Pancreas (tissue), 10 donors: ENCODE results near the gene NDUFA8. TPM values are rescaled to one million over a fixed set of nuclear protein-coding genes. Genes with fewer than 3 reads are reported as not detected.

ENCODE experiments used
- ATAC-seq, 4 donors: fragments of 200-7000 bp; cut with Tn5 transposase; one replicate each; pipeline versions ENCODE4 v1.8.0 to v1.9.1; 2020; ENCODE audit warnings: mild to moderate bottlenecking in 4 of 4, moderate library complexity in 4 of 4
- DNase-seq, 6 donors: peaks; one replicate each; pipeline ENCODE4 v3.0.0-alpha.2; 2020
- FAIRE-seq: peaks from 2 replicates; lab custom pipeline; 2012; peaks lifted over from hg19 to GRCh38; lab: Jason Lieb, UNC
- H3K27ac ChIP-seq, 4 donors: fragments of 200-600 bp; sonication (generic); 1 replicate in 3 of 4; 2 replicates in 1 of 4; pipeline versions ENCODE4 v1.5.0 to v1.8.0; 2020
- H3K27me3 ChIP-seq, 4 donors: fragments of 200-600 bp; one replicate each; pipeline ENCODE4 v1.8.0; 2021
- H3K36me3 ChIP-seq, 3 donors: fragments of 200-600 bp; sonication (generic) in 1 of 3; one replicate each; pipeline versions ENCODE4 v1.5.0 to v1.8.0; 2020 to 2021
- H3K4me1 ChIP-seq, 3 donors: fragments of 200-600 bp; one replicate each; pipeline ENCODE4 v1.8.0; 2021
- H3K4me3 ChIP-seq, 4 donors: fragments of 200-600 bp; sonication (generic) in 2 of 4; one replicate each; pipeline versions ENCODE4 v1.5.0 to v1.8.0; 2020 to 2021
- H3K9me3 ChIP-seq, 4 donors: fragments of 200-600 bp; one replicate each; pipeline ENCODE4 v1.8.0; 2021
- CTCF ChIP-seq, 4 donors: fragments of 200-600 bp; sonication (generic) in 3 of 4; IDR thresholded peaks; one replicate each; pipeline versions ENCODE4 v1.5.0 to v1.8.0; 2021; ENCODE audit warnings: antibody characterized with exemption in 4 of 4
- WGBS, 2 donors: extraction: QIAGEN DNeasy Blood & Tissue Kit; methylation state at CpG; one replicate each; pipeline ENCODE4 v1.1.7; 2013; 5-methylcytosine and 5-hydroxymethylcytosine counted together
- intact Hi-C, 3 donors: fragments of 100-400 bp; cut with DNase I; formaldehyde crosslinking; loops; one replicate each; pipeline versions ENCODE4 v1.11.1 to v1.14.2; 2022
- polyA plus RNA-seq, 2 donors: library from polyadenylated mRNA; stranded (reverse); fragments of 200-250 nt; gene quantifications; one replicate each; pipeline ENCODE4 v1.2.3, GENCODE V29; 2013
- total RNA-seq, 6 donors: library from RNA; stranded (reverse); fragmentation: NEBNext Ultra II Directional in 4 of 6; extraction: Animal tissue kit (Norgen Biotek cat#: 25700) in 4 of 6; gene quantifications; one replicate each; pipeline versions ENCODE4 v1.2.1 to v1.2.4, GENCODE V29; 2021 to 2023
- donor health status: healthy with polysubstance abuse.
- donor health status: DM: no; HTN: no; CAD: no; lungs with moderate emphysema.
- donor health status: DM: no; HTN: no; CAD: no.
- donor health status: control.
- donor health status: control.
- donor health status: Bipolar disorder and iron deficiency.
- donor health status: DM: yes; HTN: yes; CAD: no.
- donor health status: DM: no; HTN: no; CAD: no.
- donor health status: DM: no; HTN: no; CAD: no.
- donor health status: DM: yes; HTN: yes; CAD: no.

NDUFA8 gene
- 10 to 100 TPM; 10.7 to 21.7 (median 13.3) TPM for total RNA-seq
- polyA plus RNA-seq, result 10 to 100 TPM; 29.1 to 37.3 TPM

DNA sequence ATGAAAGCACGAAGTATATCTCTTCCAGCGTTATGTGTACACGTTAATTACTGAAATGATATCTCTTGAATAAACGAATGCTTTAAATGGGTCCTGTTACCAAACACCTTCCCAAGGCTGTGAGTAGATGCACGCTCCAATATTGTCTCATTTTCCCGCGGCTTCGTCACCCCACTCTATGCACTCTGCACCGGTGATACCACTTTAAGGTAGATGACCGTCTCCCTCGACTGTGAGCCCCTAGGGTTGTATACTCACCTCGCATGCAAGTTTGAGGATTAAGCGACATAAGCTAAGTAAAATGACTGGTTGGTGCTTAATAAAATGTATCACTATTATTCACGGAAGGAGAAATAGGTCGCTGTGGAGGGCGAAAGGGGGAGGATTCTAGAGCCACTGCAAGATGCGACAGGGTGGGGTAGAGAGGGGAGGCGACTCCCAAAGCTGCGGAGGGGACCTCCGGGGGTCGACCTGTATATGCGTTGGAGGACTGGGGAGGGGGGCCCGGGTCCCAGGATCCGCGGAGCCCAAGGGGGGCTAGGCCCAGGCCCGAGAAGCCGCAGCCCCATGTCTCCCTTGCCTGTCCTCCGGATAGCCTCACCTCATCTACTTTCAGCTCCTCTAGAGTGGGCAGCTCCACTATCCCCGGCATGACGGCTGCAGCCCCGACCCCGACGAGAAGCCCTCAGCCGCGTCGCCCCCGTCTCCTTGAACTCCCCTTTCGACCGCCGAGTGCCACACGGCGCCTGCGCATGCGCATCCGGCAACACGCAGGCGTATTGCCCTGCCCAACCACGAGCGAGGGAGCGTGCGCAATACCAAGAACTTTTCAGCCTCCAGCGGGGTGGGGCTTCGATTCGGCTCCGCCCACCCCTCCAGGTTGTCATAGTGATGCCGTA lies at the start of gene NDUFA8, which contains the start of gene MORN5:
Gene NDUFA8, minus strand, starts transcription at position 754 of the 899 bp plus-strand sequence. Its CDS starts 102 bp downstream, at position 652.
Gene MORN5, plus strand, starts transcription at position 883 of the 899 bp plus-strand sequence. CDS start 65 bp downstream, outside the sequence.
- FAIRE-seq, result peak; percentile 73

GRCh38 chr9:122207096-122207495 lies 47.5 kb upstream of the NDUFA8 start:
- WGBS, 2 donors, result 40 to 45% methylated on average over 9 of the region's 9 CpGs
- no peaks in the 10 kb centered on the region for H3K36me3 ChIP-seq
- no peak for TF ChIP-seq CTCF (IDR thresholded peaks at IDR 0.05)
- FAIRE-seq (no peak), ATAC-seq (no peak), DNase-seq (peak in 1 of 6 donors; percentile 25)
- H3K27me3 ChIP-seq, result no peaks in the 10 kb centered on the region
- H3K4me3 ChIP-seq, result no peak overlapping the region
- H3K4me1 ChIP-seq, result no peaks in the 10 kb centered on the region
- H3K9me3 ChIP-seq, result no peaks in the 10 kb centered on the region
- intact Hi-C loops, result no loop called here
- H3K27ac ChIP-seq, result no peak overlapping the region

More for the DNA sequence above, at the start of gene NDUFA8, which contains the start of gene MORN5:
- WGBS, 2 donors, result 0 to 1% methylated on average over 54 to 56 of the region's 56 CpGs
- no peaks in the 10 kb centered on the region for H3K36me3 ChIP-seq
- H3K27ac ChIP-seq, result peak within 1 kb of the TSS; percentile 64 to 78 (median 71)
- no peaks in the 10 kb centered on the region for H3K9me3 ChIP-seq
- no peak for TF ChIP-seq CTCF (IDR thresholded peaks at IDR 0.05)
- DNase-seq (peak; percentile 94 to 99 (median 98)), ATAC-seq (peak; percentile 99 to 100 (median 99))
- intact Hi-C loops, result no loop called here
- H3K27me3 ChIP-seq, result no peaks in the 10 kb centered on the region
- peak within 1 kb of the TSS; percentile 72 to 94 (median 83) for H3K4me3 ChIP-seq
- peaks cover 3 to 16% (median 8%) of the 10 kb centered on the region in 3 donors for H3K4me1 ChIP-seq

- no peaks in the 10 kb centered on the region for H3K27me3 ChIP-seq
- H3K36me3 ChIP-seq, result no peaks in the 10 kb centered on the region
- no peaks in the 10 kb centered on the region for H3K4me1 ChIP-seq
- H3K4me3 ChIP-seq, result no peak overlapping the region
- no peaks in the 10 kb centered on the region for H3K9me3 ChIP-seq
- TF ChIP-seq CTCF (IDR thresholded peaks at IDR 0.05), result no peak
- no peak overlapping the region for H3K27ac ChIP-seq
- no peak for FAIRE-seq
- peak in 1 of 6 donors; percentile 30 for DNase-seq
- intact Hi-C loops, result no loop called here
- no peak for ATAC-seq
- WGBS, 2 donors, result 75 to 87% methylated on average over 9 of the region's 9 CpGs
These were observed 46.8 kb upstream of the NDUFA8 start for GRCh38 chr9:122206118-122207046.

DNA sequence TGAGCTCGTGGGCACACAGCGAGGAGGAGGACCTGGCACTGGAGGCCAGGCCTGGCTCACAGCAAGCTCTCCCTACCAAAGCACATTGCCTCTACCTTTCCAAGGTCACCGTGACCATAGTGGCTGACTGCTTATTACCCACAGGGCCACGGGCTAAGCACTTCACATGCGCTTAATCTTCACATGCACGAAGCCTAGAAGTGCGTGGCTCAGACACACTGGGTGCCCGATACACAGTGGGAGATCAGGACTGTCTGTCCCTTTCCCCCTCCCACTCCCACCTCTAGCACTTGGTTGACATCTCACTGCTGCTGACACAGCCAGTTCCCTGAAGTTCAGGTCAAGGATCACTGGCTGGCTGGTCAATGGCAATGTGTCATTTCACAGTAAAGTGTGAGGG lies 45.6 kb upstream of the NDUFA8 start:
- Histone ChIP-seq H3K36me3 (no peaks in the 10 kb centered on the region), H3K4me3 (no peak overlapping the region), H3K9me3 (no peaks in the 10 kb centered on the region), H3K27me3 (no peaks in the 10 kb centered on the region), H3K27ac (no peak overlapping the region), H3K4me1 (no peaks in the 10 kb centered on the region)
- DNase-seq (no peak), ATAC-seq (no peak), FAIRE-seq (no peak)
- no peak for TF ChIP-seq CTCF (IDR thresholded peaks at IDR 0.05)
- WGBS, 2 donors, result 73 to 79% methylated on average over 8 of the region's 8 CpGs
- intact Hi-C loops, result no loop called here
